ACC112 (cell line): ENCODE measurements around the gene PTPDC1.

Source experiments
- H2AFZ ChIP-seq: fragments of 200-600 bp; sonication (generic); one replicate; pipeline ENCODE4 v1.6.0; 2017; ENCODE audit warnings: antibody characterized with exemption, low read length; ENCODE audit not compliant: unreplicated experiment
- H3K27ac ChIP-seq: fragments of 200-600 bp; sonication (generic); 2 replicates; pipeline ENCODE4 v1.5.1; 2014; ENCODE audit warnings: low read depth, mild to moderate bottlenecking, antibody characterized with exemption, low read length, moderate library complexity
- H3K27me3 ChIP-seq: fragments of 200-600 bp; sonication (generic); 2 replicates; pipeline ENCODE4 v1.6.1; 2014; ENCODE audit warnings: mild to moderate bottlenecking, antibody characterized with exemption, low read length, moderate library complexity, mixed read lengths; ENCODE audit not compliant: insufficient read depth
- H3K36me3 ChIP-seq: fragments of 200-600 bp; sonication (generic); 2 replicates; pipeline ENCODE4 v1.6.1; 2016; ENCODE audit warnings: mild to moderate bottlenecking, antibody characterized with exemption, low read length, moderate library complexity, mixed read lengths; ENCODE audit not compliant: insufficient read depth
- H3K4me1 ChIP-seq: fragments of 200-600 bp; sonication (generic); one replicate; pipeline ENCODE4 v1.6.1; 2016; ENCODE audit warnings: low read length, mixed read lengths; ENCODE audit not compliant: insufficient read depth, unreplicated experiment, control insufficient read depth
- H3K4me3 ChIP-seq: fragments of 200-600 bp; sonication (generic); 2 replicates; pipeline ENCODE4 v1.5.1; 2014; ENCODE audit warnings: mild to moderate bottlenecking, low read depth, low read length
- H3K79me2 ChIP-seq: fragments of 200-600 bp; sonication (generic); one replicate; pipeline ENCODE4 v1.6.0; 2016; ENCODE audit warnings: low read length; ENCODE audit not compliant: control insufficient read depth, unreplicated experiment, insufficient read depth

The PTPDC1 gene

GRCh38 chr9:94084314-94084713 is at the start of gene PTPDC1:
PTPDC1 (plus strand) TSS chr9:94084464; CDS start chr9:94084531, 67 bp downstream.
- H3K4me1 ChIP-seq: peaks cover 27% of the 10 kb centered on the region
- peak within 1 kb of the TSS; percentile 31; the same call in 1 of the 2 replicates for H3K4me3 ChIP-seq
- no peaks in the 10 kb centered on the region for H3K27me3 ChIP-seq
- no peaks in the 10 kb centered on the region for H3K79me2 ChIP-seq
- H2AFZ ChIP-seq: no peak within 1 kb of the TSS
- H3K36me3 ChIP-seq: 0 out of 2 replicates have a peak, but pooled peaks cover 4% of the 10 kb centered on the region
- peak within 1 kb of the TSS; percentile 65 for H3K27ac ChIP-seq

GRCh38 chr9:94034511-94034910 is 49.8 kb upstream of the PTPDC1 start:
- Histone ChIP-seq H3K27me3 (no peaks in the 10 kb centered on the region), H3K4me3 (no peak overlapping the region), H2AFZ (no peak overlapping the region), H3K27ac (no peak overlapping the region), H3K36me3 (no peaks in the 10 kb centered on the region), H3K79me2 (peaks cover 55% of the 10 kb centered on the region), H3K4me1 (peaks cover 11% of the 10 kb centered on the region)

GRCh38 chr9:94039786-94040185 is 44.5 kb upstream of the PTPDC1 start:
- H3K4me3 ChIP-seq: no peak overlapping the region

GRCh38 chr9:94042516-94043360 is 41.5 kb upstream of the PTPDC1 start:
- H3K27me3 ChIP-seq: no peaks in the 10 kb centered on the region
- no peak overlapping the region for H3K4me3 ChIP-seq
- 0 out of 2 replicates have a peak, but pooled peaks cover 6% of the 10 kb centered on the region for H3K36me3 ChIP-seq
- no peak overlapping the region for H3K27ac ChIP-seq
- no peak overlapping the region for H2AFZ ChIP-seq
- H3K4me1 ChIP-seq: no peaks in the 10 kb centered on the region
- H3K79me2 ChIP-seq: peaks cover 12% of the 10 kb centered on the region

More at GRCh38 chr9:94039786-94040185, 44.5 kb upstream of the PTPDC1 start:
- Histone ChIP-seq H3K4me1 (no peaks in the 10 kb centered on the region), H3K79me2 (peaks cover 26% of the 10 kb centered on the region), H2AFZ (no peak overlapping the region), H3K27me3 (no peaks in the 10 kb centered on the region), H3K27ac (no peak overlapping the region), H3K36me3 (0 out of 2 replicates have a peak, but pooled peaks cover 6% of the 10 kb centered on the region)

- H3K4me3 ChIP-seq: no peak overlapping the region
- no peak overlapping the region for H3K27ac ChIP-seq
- no peaks in the 10 kb centered on the region for H3K27me3 ChIP-seq
- H3K79me2 ChIP-seq: peaks cover 14% of the 10 kb centered on the region
- peaks cover 14% of the 10 kb centered on the region for H3K4me1 ChIP-seq
- peaks cover 5% of the 10 kb centered on the region; the same call in 1 of the 2 replicates for H3K36me3 ChIP-seq
- H2AFZ ChIP-seq: no peak overlapping the region
Observed at GRCh38 chr9:94054716-94055115, 29.5 kb upstream of the PTPDC1 start.

GRCh38 chr9:94056442-94056974 is 27.8 kb upstream of the PTPDC1 start:
- peaks cover 14% of the 10 kb centered on the region for H3K4me1 ChIP-seq
- H2AFZ ChIP-seq: peak overlapping the region; percentile 58
- H3K27ac ChIP-seq: peak overlapping the region; percentile 80
- peaks cover 10% of the 10 kb centered on the region for H3K79me2 ChIP-seq
- H3K36me3 ChIP-seq: peaks cover 15% of the 10 kb centered on the region
- peak overlapping the region; percentile 55 for H3K4me3 ChIP-seq
- H3K27me3 ChIP-seq: no peaks in the 10 kb centered on the region

- peaks cover 14% of the 10 kb centered on the region for H3K4me1 ChIP-seq
- peaks cover 10% of the 10 kb centered on the region for H3K79me2 ChIP-seq
- H3K36me3 ChIP-seq: peaks cover 19% of the 10 kb centered on the region
- H2AFZ ChIP-seq: no peak overlapping the region
- H3K27me3 ChIP-seq: no peaks in the 10 kb centered on the region
- H3K4me3 ChIP-seq: no peak overlapping the region
- H3K27ac ChIP-seq: no peak overlapping the region
Observed at GRCh38 chr9:94057918-94058317, 26.3 kb upstream of the PTPDC1 start.

- Histone ChIP-seq H3K79me2 (no peaks in the 10 kb centered on the region), H3K4me1 (peaks cover 18% of the 10 kb centered on the region), H3K4me3 (no peak overlapping the region), H3K27ac (no peak overlapping the region), H2AFZ (no peak overlapping the region), H3K36me3 (peaks cover 19% of the 10 kb centered on the region), H3K27me3 (no peaks in the 10 kb centered on the region)
Observed at GRCh38 chr9:94061864-94062263, 22.4 kb upstream of the PTPDC1 start.

- H3K4me1 ChIP-seq: peaks cover 14% of the 10 kb centered on the region
- no peak overlapping the region; the same call in 1 of the 2 replicates for H3K4me3 ChIP-seq
- H3K27ac ChIP-seq: peak overlapping the region; percentile 60
- H3K79me2 ChIP-seq: no peaks in the 10 kb centered on the region
- no peaks in the 10 kb centered on the region for H3K27me3 ChIP-seq
- H3K36me3 ChIP-seq: peaks cover 20% of the 10 kb centered on the region
- peak overlapping the region; percentile 4 for H2AFZ ChIP-seq
Observed at GRCh38 chr9:94065535-94065961, 18.7 kb upstream of the PTPDC1 start.

- no peaks in the 10 kb centered on the region for H3K79me2 ChIP-seq
Observed at GRCh38 chr9:94068257-94068656, 16.0 kb upstream of the PTPDC1 start.

More at GRCh38 chr9:94068257-94068656, 16.0 kb upstream of the PTPDC1 start:
- peaks cover 14% of the 10 kb centered on the region for H3K4me1 ChIP-seq
- no peak overlapping the region for H3K27ac ChIP-seq
- H3K36me3 ChIP-seq: peaks cover 21% of the 10 kb centered on the region
- H2AFZ ChIP-seq: no peak overlapping the region
- H3K4me3 ChIP-seq: no peak overlapping the region
- H3K27me3 ChIP-seq: no peaks in the 10 kb centered on the region
